WTC11 (cell line): ENCODE measurements around the gene ADM. TPM values are rescaled to one million over a fixed set of nuclear protein-coding genes. Genes with fewer than 3 reads are reported as not detected.
A peak's percentile ranks its signal among the peaks of the same experiment; 100 is the strongest.

Experiments
- ATAC-seq: fragments of 200-7000 bp; cut with Tn5 transposase; 2 replicates; pipeline ENCODE4 v1.10.0; 2021; ENCODE audit warnings: mild to moderate bottlenecking, moderate library complexity
- CTCF ChIA-PET: fragments of 300-600 bp; sonication (Branson Sonifier 250); formaldehyde crosslinking; loops from one replicate; lab custom pipeline; 2021; ENCODE audit warnings: antibody characterized with exemption; lab: Charles Lee
- POLR2A ChIA-PET: fragments of 350-600 bp; sonication (Branson Sonifier 250); formaldehyde crosslinking; loops from one replicate; lab custom pipeline; 2021; ENCODE audit warnings: antibody characterized with exemption; lab: Charles Lee
- DNase-seq: peaks from one replicate; pipeline ENCODE4 v3.0.0; 2021; ENCODE audit warnings: low spot score
- H3K27ac Mint-ChIP-seq: 2 replicates; pipeline ENCODE4 v1.8.0; 2021; ENCODE audit warnings: mixed read lengths
- H3K27me3 Mint-ChIP-seq: 2 replicates; pipeline ENCODE4 v1.8.0; 2021; ENCODE audit warnings: low read depth, mild to moderate bottlenecking, moderate library complexity, mixed read lengths
- H3K36me3 Mint-ChIP-seq: 2 replicates; pipeline ENCODE4 v1.8.0; 2021; ENCODE audit warnings: mixed read lengths
- H3K4me1 Mint-ChIP-seq: 2 replicates; pipeline ENCODE4 v1.8.0; 2022; ENCODE audit warnings: mixed read lengths
- H3K4me3 Mint-ChIP-seq: 2 replicates; pipeline ENCODE4 v1.8.0; 2021; ENCODE audit warnings: mild to moderate bottlenecking, moderate library complexity, mixed read lengths
- H3K9me3 Mint-ChIP-seq: 2 replicates; pipeline ENCODE4 v1.8.0; 2021; ENCODE audit warnings: mixed read lengths
- CREB1 ChIP-seq: sonication (generic); formaldehyde crosslinking; IDR thresholded peaks from 2 replicates; pipeline ENCODE4 v1.8.0; 2023; ENCODE audit warnings: mild to moderate bottlenecking, missing genetic modification reagents
- ELF4 ChIP-seq: sonication (generic); formaldehyde crosslinking; IDR thresholded peaks from 2 replicates; pipeline ENCODE4 v1.8.1; 2022; ENCODE audit warnings: low read depth, mild to moderate bottlenecking, moderate library complexity, missing genetic modification reagents
- EMX1 ChIP-seq: fragments of 250-450 bp; sonication (Bioruptor Pico); IDR thresholded peaks from 2 replicates; pipeline ENCODE4 v1.8.0; 2021; ENCODE audit warnings: mild to moderate bottlenecking
- ESRRA ChIP-seq: sonication (generic); formaldehyde crosslinking; IDR thresholded peaks from 2 replicates; pipeline ENCODE4 v1.8.1; 2022; ENCODE audit warnings: mild to moderate bottlenecking, missing genetic modification reagents, borderline replicate concordance
- FOXK1 ChIP-seq: sonication (generic); formaldehyde crosslinking; IDR thresholded peaks from 2 replicates; pipeline ENCODE4 v1.8.0; 2022; ENCODE audit warnings: mild to moderate bottlenecking, moderate library complexity, missing genetic modification reagents
- FOXP4 ChIP-seq: sonication (generic); formaldehyde crosslinking; IDR thresholded peaks from 2 replicates; pipeline ENCODE4 v1.8.0; 2022; ENCODE audit warnings: mild to moderate bottlenecking, missing genetic modification reagents
- GRHL2 ChIP-seq: fragments of 250-450 bp; sonication (Bioruptor Pico); IDR thresholded peaks from 2 replicates; pipeline ENCODE4 v1.8.0; 2022; ENCODE audit warnings: mild to moderate bottlenecking, moderate library complexity; ENCODE audit not compliant: insufficient replicate concordance, severe bottlenecking
- GTF2I ChIP-seq: fragments of 250-450 bp; sonication (Bioruptor Pico); conservative IDR thresholded peaks from 2 replicates; pipeline ENCODE4 v1.4.0; 2021; ENCODE audit warnings: mild to moderate bottlenecking
- KAT7 ChIP-seq: sonication (generic); formaldehyde crosslinking; IDR thresholded peaks from 2 replicates; pipeline ENCODE4 v1.8.1; 2023; ENCODE audit warnings: missing genetic modification reagents, mild to moderate bottlenecking, borderline replicate concordance
- MAX ChIP-seq: sonication (generic); formaldehyde crosslinking; IDR thresholded peaks from 2 replicates; pipeline ENCODE4 v1.8.0; 2022; ENCODE audit warnings: mild to moderate bottlenecking, missing genetic modification reagents
- SMAD3 ChIP-seq: sonication (generic); formaldehyde crosslinking; IDR thresholded peaks from 2 replicates; pipeline ENCODE4 v1.8.0; 2022; ENCODE audit warnings: missing genetic modification reagents, mild to moderate bottlenecking, borderline replicate concordance
- SOX15 ChIP-seq: fragments of 250-450 bp; sonication (Bioruptor Pico); IDR thresholded peaks from 2 replicates; pipeline ENCODE4 v1.9.0; 2021; ENCODE audit warnings: mild to moderate bottlenecking
- SP1 ChIP-seq: sonication (generic); formaldehyde crosslinking; conservative IDR thresholded peaks from 2 replicates; pipeline ENCODE4 v1.8.1; 2022; ENCODE audit warnings: missing genetic modification reagents
- TCF7 ChIP-seq: sonication (generic); formaldehyde crosslinking; IDR thresholded peaks from 2 replicates; pipeline ENCODE4 v1.8.0; 2022; ENCODE audit warnings: mild to moderate bottlenecking, low read depth, missing genetic modification reagents, moderate library complexity
- TEAD1 ChIP-seq: sonication (generic); formaldehyde crosslinking; IDR thresholded peaks from 2 replicates; pipeline ENCODE4 v1.8.0; 2022; ENCODE audit warnings: mild to moderate bottlenecking, missing genetic modification reagents
- ZNF138 ChIP-seq: sonication (generic); formaldehyde crosslinking; conservative IDR thresholded peaks from 2 replicates; pipeline ENCODE4 v1.8.1; 2022; ENCODE audit warnings: mild to moderate bottlenecking, moderate library complexity, missing genetic modification reagents
- ZNF232 ChIP-seq: sonication (generic); formaldehyde crosslinking; IDR thresholded peaks from 2 replicates; pipeline ENCODE4 v1.8.0; 2022; ENCODE audit warnings: mild to moderate bottlenecking, missing genetic modification reagents
- ZNF423 ChIP-seq: fragments of 250-450 bp; sonication (Bioruptor Pico); IDR thresholded peaks from 2 replicates; pipeline ENCODE4 v2.1.2; 2022; ENCODE audit warnings: mild to moderate bottlenecking, moderate library complexity
- ZNF512 ChIP-seq: sonication (generic); formaldehyde crosslinking; IDR thresholded peaks from 2 replicates; pipeline ENCODE4 v1.8.1; 2022; ENCODE audit warnings: missing genetic modification reagents, borderline replicate concordance
- ZNF532 ChIP-seq: fragments of 250-450 bp; sonication (Bioruptor Pico); IDR thresholded peaks from 2 replicates; pipeline ENCODE4 v1.9.0; 2021; ENCODE audit warnings: mild to moderate bottlenecking, borderline replicate concordance
- ZSCAN18 ChIP-seq: fragments of 250-450 bp; sonication (Bioruptor Pico); IDR thresholded peaks from 2 replicates; pipeline ENCODE4 v2.1.2; 2022; ENCODE audit warnings: mild to moderate bottlenecking, moderate library complexity
- total RNA-seq: library from RNA; stranded (reverse); gene quantifications from 3 replicates; pipeline ENCODE4 v1.2.3, GENCODE V29; 2021

The ADM gene
- total RNA-seq, 1 experiment from 2014 or later = 18.7 TPM

- Mint-ChIP-seq H3K4me3 (peak within 1 kb of the TSS; percentile 85), H3K27ac (peak within 1 kb of the TSS; percentile 86), H3K36me3 (no peaks in the 10 kb centered on the region; the same call in 1 of the 2 replicates), H3K9me3 (peaks cover 3% of the 10 kb centered on the region; the same call in 1 of the 2 replicates), H3K4me1 (peaks cover 43% of the 10 kb centered on the region), H3K27me3 (no peaks in the 10 kb centered on the region)
- ATAC-seq (peak; percentile 72), DNase-seq (peak; percentile 83)
- CTCF ChIA-PET = interaction anchor here (1.0 to 1.7 kb wide), 4 partner anchors 9 to 217 kb away, joined by 4 to 8 read pairs (median 6); partner anchors contain the start of gene ADM
- POLR2A ChIA-PET = interaction anchor here (0.6 to 2.1 kb wide), 4 partner anchors 9 to 1130 kb away, joined by 4 to 8 read pairs (median 6); partner anchors contain the start of gene ADM
- TF ChIP-seq SP1 (CRISPR knock-in tag) (peak; percentile 51), SMAD3 (no peak), TCF7 (CRISPR knock-in tag) (0 out of 2 replicates have a peak, but pooled peaks have one; percentile 62), ELF4 (CRISPR knock-in tag) (0 out of 2 replicates have a peak, but pooled peaks have one; percentile 30), FOXP4 (CRISPR knock-in tag) (0 out of 2 replicates have a peak, but pooled peaks have one; percentile 37), MAX (CRISPR knock-in tag) (no peak), TEAD1 (CRISPR knock-in tag) (peak; percentile 23; the same call in 1 of the 2 replicates), KAT7 (peak; percentile 85; the same call in 1 of the 2 replicates)
Measured at GRCh38 chr11:10293423-10294289, 11.2 kb upstream of the ADM start, which contains the start of gene SBF2. TSS of gene SBF2 (minus strand) at chr11:10294219. CDS start at chr11:10294069, 150 bp downstream.

- Mint-ChIP-seq H3K27me3 (no peaks in the 10 kb centered on the region), H3K9me3 (peaks cover 3% of the 10 kb centered on the region; the same call in 1 of the 2 replicates), H3K4me3 (peak overlapping the region; percentile 85), H3K27ac (no peak overlapping the region; the same call in none of the 2 replicates), H3K36me3 (no peaks in the 10 kb centered on the region; the same call in 1 of the 2 replicates), H3K4me1 (peaks cover 43% of the 10 kb centered on the region)
- ChIA-PET POLR2A (interaction anchor here (2.1 kb wide), 1 partner anchor 9 kb away, joined by 6 read pairs; no protein-coding TSS in a partner anchor), CTCF (interaction anchor here (0.8 to 1.3 kb wide), 3 partner anchors 10 to 72 kb away, joined by 3 to 6 read pairs (median 5); no protein-coding TSS in a partner anchor)
- DNase-seq = peak; percentile 44
- peak; percentile 12 for ATAC-seq
- TF ChIP-seq FOXK1 (CRISPR knock-in tag) = peak; percentile 33; the same call in 1 of the 2 replicates
- no peak for TF ChIP-seq GTF2I (CRISPR knock-in tag)
- TF ChIP-seq ESRRA (CRISPR knock-in tag) = no peak
- TF ChIP-seq GRHL2 = no peak
- no peak for TF ChIP-seq CREB1 (CRISPR knock-in tag)
- 0 out of 2 replicates have a peak, but pooled peaks have one; percentile 13 for TF ChIP-seq ZNF423
- TF ChIP-seq ZNF232 = no peak
- no peak for TF ChIP-seq EMX1 (CRISPR knock-in tag)
- TF ChIP-seq ZNF532 = no peak
- no peak for TF ChIP-seq ZNF138 (CRISPR knock-in tag)
- no peak for TF ChIP-seq ZSCAN18
- TF ChIP-seq SOX15 (CRISPR knock-in tag) = no peak
- TF ChIP-seq SMAD3 = no peak
- no peak for TF ChIP-seq ZNF512 (CRISPR knock-in tag)
Measured at GRCh38 chr11:10294290-10294953, 10.5 kb upstream of the ADM start.
